B cell (primary cell): ENCODE results near the gene LIN7B. TPM values are rescaled to one million over a fixed set of nuclear protein-coding genes. Genes with fewer than 3 reads are reported as not detected.

ENCODE experiments used
- ATAC-seq: fragments of 200-7000 bp; cut with Tn5 transposase; one replicate; pipeline ENCODE4 v1.10.0; 2021; ENCODE audit warnings: low read depth, mild to moderate bottlenecking, moderate number of reproducible peaks, moderate library complexity
- CTCF ChIA-PET: fragments of 350-600 bp; sonication (Branson Sonifier 250); formaldehyde crosslinking; loops from one replicate; lab custom pipeline; 2021; ENCODE audit warnings: antibody characterized with exemption, inconsistent platforms; lab: Charles Lee
- POLR2A ChIA-PET: fragments of 350-600 bp; sonication (Branson Sonifier 250); formaldehyde crosslinking; loops from one replicate; lab custom pipeline; 2021; ENCODE audit warnings: antibody characterized with exemption; lab: Charles Lee
- DNase-seq: peaks from one replicate; pipeline ENCODE4 v3.0.0; 2013
- H2AFZ ChIP-seq: 2 replicates; pipeline ENCODE4 v1.6.1; 2012; ENCODE audit warnings: mild to moderate bottlenecking, low read depth, low read length; ENCODE audit not compliant: insufficient read depth, poor library complexity, severe bottlenecking
- H3K27ac ChIP-seq, 2 donors: 1 replicate in 1 of 2; 2 replicates in 1 of 2; pipeline ENCODE4 v1.5.1; 2012 to 2013; ENCODE audit warnings: low read length in 2 of 2, mild to moderate bottlenecking in 2 of 2, moderate library complexity in 1 of 2
- H3K27me3 ChIP-seq, 4 experiments: fragments of 200-600 bp in 1 of 4; sonication (generic) in 1 of 4; replicated peaks in 1 of 4; 1 replicate in 2 of 4; 2 replicates in 2 of 4; pipeline versions ENCODE4 v1.6.1 to v1.7.0; 2013 to 2016; ENCODE audit warnings: low read length in 3 of 4, mild to moderate bottlenecking in 2 of 4, mixed read lengths in 1 of 4, moderate library complexity in 1 of 4; ENCODE audit not compliant: insufficient read depth in 4 of 4, control insufficient read depth in 3 of 4; ENCODE audit errors: control extremely low read depth in 1 of 4
- H3K36me3 ChIP-seq, 2 experiments: replicated peaks in 1 of 2; 1 replicate in 1 of 2; 2 replicates in 1 of 2; pipeline versions ENCODE4 v1.6.1 to v1.7.1; 2013; ENCODE audit warnings: low read length in 1 of 2; ENCODE audit not compliant: insufficient read depth in 2 of 2, control insufficient read depth in 1 of 2; ENCODE audit errors: control extremely low read depth in 1 of 2, extremely low read depth in 1 of 2
- H3K4me1 ChIP-seq, 2 donors: fragments of 200-600 bp in 1 of 2; sonication (generic) in 1 of 2; 1 replicate in 1 of 2; 2 replicates in 1 of 2; pipeline versions ENCODE4 v1.5.1 to v1.6.1; 2013 to 2017; ENCODE audit warnings: low read length in 2 of 2; ENCODE audit not compliant: control insufficient read depth in 2 of 2, insufficient read depth in 2 of 2
- H3K4me2 ChIP-seq: replicated peaks from 2 replicates; pipeline ENCODE3; 2012; ENCODE audit warnings: mild to moderate bottlenecking, low read depth, low read length; ENCODE audit not compliant: poor library complexity, severe bottlenecking
- H3K4me3 ChIP-seq, 5 experiments: fragments of 200-600 bp in 1 of 5; sonication (generic) in 1 of 5; 1 replicate in 3 of 5; 2 replicates in 2 of 5; pipeline versions ENCODE4 v1.5.1 to v1.7.0; 2011 to 2016; ENCODE audit warnings: low read length in 4 of 5, mild to moderate bottlenecking in 4 of 5, low read depth in 2 of 5, control low read depth in 1 of 5, moderate library complexity in 1 of 5; ENCODE audit not compliant: insufficient read depth in 1 of 5; ENCODE audit errors: control extremely low read depth in 1 of 5, extremely low read depth in 1 of 5
- H3K79me2 ChIP-seq: fragments of 200-600 bp; sonication (generic); one replicate; pipeline ENCODE4 v1.6.0; 2016; ENCODE audit warnings: low read length; ENCODE audit not compliant: control insufficient read depth, insufficient read depth
- H3K9ac ChIP-seq: fragments of 200-600 bp; sonication (generic); 2 replicates; pipeline ENCODE4 v1.6.1; 2017; ENCODE audit warnings: mild to moderate bottlenecking, low read length, moderate library complexity
- H3K9me3 ChIP-seq, 3 donors: one replicate each; pipeline versions ENCODE4 v1.6.1 to v1.7.1; 2013; ENCODE audit warnings: low read length in 2 of 3; ENCODE audit not compliant: control insufficient read depth in 2 of 3, insufficient read depth in 1 of 3; ENCODE audit errors: control extremely low read depth in 1 of 3
- H4K20me1 ChIP-seq: 2 replicates; pipeline ENCODE4 v1.6.0; 2012; ENCODE audit warnings: mild to moderate bottlenecking, low read length; ENCODE audit not compliant: insufficient read depth, control insufficient read depth, poor library complexity, severe bottlenecking
- H3K27ac Mint-ChIP-seq: one replicate; pipeline ENCODE4 v1.8.0; 2021; ENCODE audit warnings: mixed read lengths
- H3K27me3 Mint-ChIP-seq: one replicate; pipeline ENCODE4 v1.8.0; 2021; ENCODE audit warnings: mixed read lengths
- H3K4me1 Mint-ChIP-seq: one replicate; pipeline ENCODE4 v1.8.0; 2021; ENCODE audit warnings: mixed read lengths
- H3K4me3 Mint-ChIP-seq: one replicate; pipeline ENCODE4 v1.8.0; 2021; ENCODE audit warnings: mixed read lengths
- H3K9me3 Mint-ChIP-seq: one replicate; pipeline ENCODE4 v1.8.0; 2022; ENCODE audit warnings: mixed read lengths; ENCODE audit not compliant: insufficient read depth
- EZH2 ChIP-seq: IDR thresholded peaks from 2 replicates; pipeline ENCODE4 v1.6.1; 2012; ENCODE audit warnings: borderline replicate concordance, low read depth, mild to moderate bottlenecking, moderate library complexity, low read length; ENCODE audit not compliant: insufficient read depth, poor library complexity, severe bottlenecking
- WGBS: methylation state at CpG from one replicate; pipeline ENCODE4 v1.1.5; 2013; ENCODE audit warnings: missing lambda C conversion rate; ENCODE audit not compliant: insufficient coverage; 5-methylcytosine and 5-hydroxymethylcytosine counted together
- intact Hi-C: fragments of 100-400 bp; cut with micrococcal nuclease; formaldehyde crosslinking; loops from one replicate; pipeline ENCODE4 v1.10.0; 2022
- polyA plus RNA-seq: library from polyadenylated mRNA; depleted of rRNA; stranded (reverse); fragments of >200 nt; gene quantifications from 2 replicates; pipeline ENCODE4 v1.2.3, GENCODE V29; 2012
- total RNA-seq, 2 donors: library from RNA; stranded (reverse); fragments of 120-200 nt in 1 of 2; gene quantifications; 1 replicate in 1 of 2; 2 replicates in 1 of 2; pipeline versions ENCODE4 v1.2.3 to v1.2.4, GENCODE V29; 2013 to 2022
- TF ChIP-seq, protein P1 (sequence below): fragments of 200-600 bp; IDR thresholded peaks from one replicate; pipeline ENCODE4 v1.8.0; 2022; ENCODE audit warnings: antibody characterized with exemption, mild to moderate bottlenecking

LIN7B gene
- total and polyA plus RNA-seq, 2 donors (not counting 1 experiment from before 2014, with no cell fraction given), result 7.4 to 12.4 TPM

DNA sequence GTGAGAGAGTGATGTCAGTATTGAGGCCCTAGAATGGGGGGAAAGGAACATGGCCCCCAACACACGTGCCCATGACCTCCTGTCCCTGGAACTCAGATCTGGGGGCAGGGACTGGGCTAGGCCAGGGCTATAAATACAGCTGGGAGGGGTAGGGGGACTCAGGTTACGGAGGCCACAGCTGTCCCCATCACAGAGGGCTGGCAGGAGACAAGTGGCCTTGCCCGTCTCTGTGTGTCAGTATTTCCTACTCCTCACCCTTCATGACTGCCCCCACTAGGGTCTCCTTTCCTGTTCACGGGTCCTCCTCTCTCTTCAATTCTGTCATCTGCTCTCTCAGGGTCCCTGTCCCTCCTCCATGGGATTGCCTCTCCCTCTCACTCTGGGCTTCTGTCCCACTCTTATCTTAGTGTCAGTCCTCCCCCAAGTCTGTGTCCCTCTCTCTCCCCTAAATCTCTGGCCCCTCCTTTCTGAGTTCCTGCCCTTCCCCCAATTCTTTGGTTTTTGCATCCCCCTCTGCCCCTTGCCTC lies 41.7 kb downstream of the LIN7B start:
- H3K36me3 ChIP-seq, result no peaks in the 10 kb centered on the region
- Mint-ChIP-seq H3K27me3 (peaks cover 55% of the 10 kb centered on the region), H3K4me1 (peaks cover 23% of the 10 kb centered on the region), H3K27ac (no peak overlapping the region), H3K9me3 (peaks cover 2% of the 10 kb centered on the region), H3K4me3 (no peak overlapping the region)
- no peaks in the 10 kb centered on the region for H3K79me2 ChIP-seq
- intact Hi-C loops, result no loop called here
- TF ChIP-seq, protein P1, sequence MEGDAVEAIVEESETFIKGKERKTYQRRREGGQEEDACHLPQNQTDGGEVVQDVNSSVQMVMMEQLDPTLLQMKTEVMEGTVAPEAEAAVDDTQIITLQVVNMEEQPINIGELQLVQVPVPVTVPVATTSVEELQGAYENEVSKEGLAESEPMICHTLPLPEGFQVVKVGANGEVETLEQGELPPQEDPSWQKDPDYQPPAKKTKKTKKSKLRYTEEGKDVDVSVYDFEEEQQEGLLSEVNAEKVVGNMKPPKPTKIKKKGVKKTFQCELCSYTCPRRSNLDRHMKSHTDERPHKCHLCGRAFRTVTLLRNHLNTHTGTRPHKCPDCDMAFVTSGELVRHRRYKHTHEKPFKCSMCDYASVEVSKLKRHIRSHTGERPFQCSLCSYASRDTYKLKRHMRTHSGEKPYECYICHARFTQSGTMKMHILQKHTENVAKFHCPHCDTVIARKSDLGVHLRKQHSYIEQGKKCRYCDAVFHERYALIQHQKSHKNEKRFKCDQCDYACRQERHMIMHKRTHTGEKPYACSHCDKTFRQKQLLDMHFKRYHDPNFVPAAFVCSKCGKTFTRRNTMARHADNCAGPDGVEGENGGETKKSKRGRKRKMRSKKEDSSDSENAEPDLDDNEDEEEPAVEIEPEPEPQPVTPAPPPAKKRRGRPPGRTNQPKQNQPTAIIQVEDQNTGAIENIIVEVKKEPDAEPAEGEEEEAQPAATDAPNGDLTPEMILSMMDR, result no peak
- TF ChIP-seq EZH2, result no peak
- peaks cover 21 to 27% of the 10 kb centered on the region in 2 donors for H3K4me1 ChIP-seq
- H3K27me3 ChIP-seq, result peaks cover 0 to 63% (median 17%) of the 10 kb centered on the region in 4 experiments
- 54% methylated on average over 3 of the region's 4 CpGs for WGBS
- H3K4me2 ChIP-seq, result no peak overlapping the region
- H4K20me1 ChIP-seq, result no peaks in the 10 kb centered on the region
- ChIA-PET CTCF (interaction anchor here (0.6 to 1.7 kb wide), 3 partner anchors 44 to 60 kb away, joined by 3 to 6 read pairs (median 3); no protein-coding TSS in a partner anchor), POLR2A (no interaction called here)
- no peak overlapping the region for H3K4me3 ChIP-seq
- H3K9me3 ChIP-seq, result peaks cover 0 to 38% (median 7%) of the 10 kb centered on the region in 3 donors
- no peak overlapping the region for H3K9ac ChIP-seq
- H3K27ac ChIP-seq, result no peak overlapping the region
- H2AFZ ChIP-seq, result no peak overlapping the region
- ATAC-seq (no peak), DNase-seq (no peak)

DNA sequence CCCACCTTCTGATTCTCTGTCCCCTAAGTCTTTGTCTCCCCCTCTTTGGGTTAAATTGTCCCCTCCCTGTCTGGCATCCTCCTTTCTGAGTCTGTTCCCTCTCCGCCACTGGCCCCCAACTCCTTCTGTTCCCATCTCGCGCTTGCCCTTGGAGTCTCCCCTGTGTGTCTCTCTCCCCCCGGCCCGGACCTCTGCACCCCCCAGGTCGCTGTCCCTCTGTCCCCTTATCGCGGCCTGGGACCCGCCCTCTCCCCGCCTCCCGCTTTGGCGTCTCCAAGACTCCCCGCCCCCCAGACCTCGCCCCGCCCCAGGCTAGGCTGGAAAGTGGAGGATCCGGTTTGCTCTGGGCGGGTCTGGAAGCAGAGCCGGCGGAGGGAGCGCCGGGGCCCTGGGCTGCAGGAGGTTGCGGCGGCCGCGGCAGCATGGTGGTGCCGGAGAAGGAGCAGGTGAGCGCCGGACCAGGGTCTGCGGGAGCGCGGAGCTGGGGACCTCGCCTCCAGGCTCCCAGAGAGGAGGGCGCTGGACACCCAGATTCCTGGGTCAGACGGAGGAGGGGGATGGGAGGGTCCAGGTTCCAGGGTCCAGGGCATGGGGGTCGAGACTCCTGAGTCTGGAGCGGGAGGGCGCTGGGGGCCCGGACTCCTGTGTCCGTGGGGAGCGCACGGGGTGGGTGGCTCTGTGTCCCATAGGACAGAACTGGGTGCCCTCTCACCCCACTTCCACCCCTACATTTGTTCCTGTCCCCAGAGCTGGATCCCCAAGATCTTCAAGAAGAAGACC lies 43.5 kb downstream of the LIN7B start, which contains the start of gene TRPM4:
Gene TRPM4 (plus strand): TSS at position 348 of the 780 bp plus-strand sequence. CDS start 75 bp downstream, at position 423.
- Mint-ChIP-seq H3K27me3 (peaks cover 55% of the 10 kb centered on the region), H3K4me1 (peaks cover 11% of the 10 kb centered on the region), H3K27ac (peak within 1 kb of the TSS; percentile 21), H3K4me3 (peak within 1 kb of the TSS; percentile 27), H3K9me3 (peaks cover 2% of the 10 kb centered on the region)
- intact Hi-C loops, result no loop called here
- Histone ChIP-seq H2AFZ (no peak within 1 kb of the TSS), H3K9ac (no peak within 1 kb of the TSS), H3K4me1 (peaks cover 11 to 16% of the 10 kb centered on the region in 2 donors), H3K27ac (no peak within 1 kb of the TSS), H3K27me3 (peaks cover 0 to 56% (median 11%) of the 10 kb centered on the region in 4 experiments), H3K4me2 (peak within 1 kb of the TSS; percentile 64), H4K20me1 (no peaks in the 10 kb centered on the region), H3K36me3 (no peaks in the 10 kb centered on the region), H3K9me3 (peaks cover 0 to 25% (median 0%) of the 10 kb centered on the region in 3 donors), H3K79me2 (no peaks in the 10 kb centered on the region), H3K4me3 (no peak within 1 kb of the TSS)
- DNase-seq (peak; percentile 32), ATAC-seq (no peak)
- no peak for TF ChIP-seq EZH2
- TF ChIP-seq, protein P1, result no peak
- under 1% methylated on average over 38 of the region's 41 CpGs for WGBS
- ChIA-PET CTCF (no interaction called here), POLR2A (no interaction called here)
